MV-4-11 (cell line): ENCODE measurements around the gene SRP19.
"Not testable (repeated sequence)": the region's sequence is repeated elsewhere in the genome, so short reads cannot be mapped to it uniquely, and the experiment has no call there.

ENCODE experiments used
- DNase-seq: peaks from one replicate; lab custom pipeline; 2025; lab: John Stamatoyannopoulos, UW

Gene SRP19

GRCh38 chr5:112860929-112861637 lies at the start of gene SRP19:
Gene SRP19 (plus strand): TSS chr5:112861287. CDS start chr5:112861377, 90 bp downstream.
- peak; percentile 96 for DNase-seq

- no peak for DNase-seq
Measured at GRCh38 chr5:112812549-112812948, 48.5 kb upstream of the SRP19 start.

- DNase-seq = no peak
Measured at GRCh38 chr5:112820246-112820645, 40.8 kb upstream of the SRP19 start.

- DNase-seq = no peak
Measured at GRCh38 chr5:112822456-112822855, 38.6 kb upstream of the SRP19 start.

GRCh38 chr5:112823181-112823580 lies 37.9 kb upstream of the SRP19 start:
- DNase-seq = no peak

GRCh38 chr5:112823656-112824055 lies 37.4 kb upstream of the SRP19 start:
- DNase-seq = no peak

GRCh38 chr5:112824197-112824596 lies 36.9 kb upstream of the SRP19 start:
- no peak for DNase-seq

GRCh38 chr5:112830378-112830777 lies 30.7 kb upstream of the SRP19 start:
- DNase-seq = no peak

GRCh38 chr5:112833971-112834370 lies 27.1 kb upstream of the SRP19 start:
- DNase-seq = no peak

GRCh38 chr5:112844489-112844888 lies 16.6 kb upstream of the SRP19 start:
- DNase-seq = no peak

GRCh38 chr5:112846556-112846955 lies 14.5 kb upstream of the SRP19 start:
- no peak for DNase-seq

GRCh38 chr5:112847306-112847705 lies 13.8 kb upstream of the SRP19 start:
- DNase-seq = no peak

GRCh38 chr5:112848116-112848811 lies 12.8 kb upstream of the SRP19 start:
- peak; percentile 80 for DNase-seq

GRCh38 chr5:112849912-112850311 lies 11.2 kb upstream of the SRP19 start:
- DNase-seq = no peak

GRCh38 chr5:112854651-112855050 lies 6.4 kb upstream of the SRP19 start:
- no peak for DNase-seq

GRCh38 chr5:112857866-112858265 lies 3.2 kb upstream of the SRP19 start:
- DNase-seq = no peak

- DNase-seq = not testable (repeated sequence)
Measured at GRCh38 chr5:112860571-112860928, 537 bp upstream of the SRP19 start.

- no peak for DNase-seq
Measured at GRCh38 chr5:112861638-112861985, 525 bp downstream of the SRP19 start.

- DNase-seq = no peak
Measured at GRCh38 chr5:112862085-112862484, 998 bp downstream of the SRP19 start.

- no peak for DNase-seq
Measured at GRCh38 chr5:112863549-112863948, 2.5 kb downstream of the SRP19 start.

- no peak for DNase-seq
Measured at GRCh38 chr5:112865128-112865527, 4.0 kb downstream of the SRP19 start.

GRCh38 chr5:112866739-112867138 lies 5.7 kb downstream of the SRP19 start:
- no peak for DNase-seq

GRCh38 chr5:112867411-112867810 lies 6.3 kb downstream of the SRP19 start:
- DNase-seq = no peak

GRCh38 chr5:112869948-112870347 lies 8.9 kb downstream of the SRP19 start:
- DNase-seq = no peak
